Measurements from ENCODE around the gene SECISBP2L. TPM values are rescaled to one million over a fixed set of nuclear protein-coding genes. Genes with fewer than 3 reads are reported as not detected.

The SECISBP2L gene
- total RNA-seq, 1 experiment from 2014 or later = 24.7 TPM

DNA sequence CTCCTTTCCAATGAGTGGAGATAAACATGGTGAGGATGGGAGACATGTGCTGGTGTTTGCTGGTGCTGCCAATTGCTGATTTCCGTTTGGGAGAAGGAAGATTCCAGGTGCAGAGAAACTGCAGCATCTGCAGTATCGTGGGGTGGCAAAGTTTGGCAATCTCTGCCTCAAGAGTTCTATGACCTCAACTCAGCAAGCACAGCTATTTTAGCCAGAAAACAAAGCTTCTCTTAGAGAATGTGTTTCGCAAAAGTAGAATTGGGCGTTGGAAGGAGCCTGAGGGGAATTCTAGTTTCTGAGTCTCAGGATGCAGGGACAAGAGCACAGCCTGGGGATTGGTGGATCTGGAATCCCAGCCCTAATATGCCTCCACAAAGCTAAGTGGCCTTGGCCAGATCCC is 64.3 kb downstream of the SECISBP2L start:
- Histone ChIP-seq H3K23me2 (ENCODE audit: insufficient read length, low read depth, low read length, poor library complexity, severe bottlenecking) (no peaks in the 10 kb centered on the region), H2AFZ (ENCODE audit: low read length) (no peak overlapping the region), H2BK5ac (ENCODE audit: insufficient read length, low read length) (no peak overlapping the region), H4K91ac (ENCODE audit: insufficient read length, low read depth, low read length) (no peak overlapping the region), H3K4me1 (ENCODE audit: insufficient read depth, low read length) (no peaks in the 10 kb centered on the region), H4K5ac (ENCODE audit: insufficient read length, low read depth, low read length) (no peak overlapping the region), H3K14ac (ENCODE audit: insufficient read depth, low read length) (no peak overlapping the region), H3K79me2 (ENCODE audit: insufficient read depth, low read length) (no peaks in the 10 kb centered on the region), H3K27me3 (ENCODE audit: insufficient read depth, low read length) (no peaks in the 10 kb centered on the region), H3K23ac (ENCODE audit: insufficient read length, low read depth, low read length) (no peak overlapping the region), H3K18ac (ENCODE audit: insufficient read length, low read depth, low read length) (no peak overlapping the region), H2BK20ac (ENCODE audit: low read depth, low read length, poor library complexity, severe bottlenecking) (no peak overlapping the region), H3K4me2 (ENCODE audit: insufficient read depth, insufficient read length, low read length) (no peak overlapping the region), H4K8ac (replicated peaks; ENCODE audit: insufficient read length, low read depth, low read length) (no peak overlapping the region), H2BK120ac (ENCODE audit: low read depth, low read length, poor library complexity, severe bottlenecking) (no peak overlapping the region), H3T11ph (ENCODE audit: low read length) (no peak overlapping the region), H2BK15ac (ENCODE audit: low read depth, low read length) (no peak overlapping the region), H4K20me1 (ENCODE audit: control insufficient read depth, insufficient read depth, insufficient read length) (no peaks in the 10 kb centered on the region), H3K9ac (ENCODE audit: extremely low read depth, insufficient read length, low read length) (no peak overlapping the region), H3K9me3 (ENCODE audit: control insufficient read depth, low read depth, low read length) (no peaks in the 10 kb centered on the region), H3K27ac (ENCODE audit: insufficient read length, low read depth, low read length) (no peak overlapping the region), H3K79me1 (ENCODE audit: insufficient read depth, low read depth, low read length, poor library complexity, severe bottlenecking) (no peaks in the 10 kb centered on the region), H3K4ac (ENCODE audit: low read depth, low read length) (no peak overlapping the region), H3K56ac (ENCODE audit: insufficient read length, low read depth, low read length) (no peak overlapping the region), H2AK5ac (ENCODE audit: insufficient read length, low read length) (no peak overlapping the region), H2BK12ac (ENCODE audit: insufficient read length, low read depth, low read length) (no peak overlapping the region)
- Mint-ChIP-seq H3K27ac (no peak overlapping the region), H3K36me3 (ENCODE audit: insufficient read depth in 1 of 3, low read depth in 3 of 3) (no peaks in the 10 kb centered on the region), H3K4me1 (peaks cover 12 to 17% of the 10 kb centered on the region in 2 experiments), H3K9me3 (no peaks in the 10 kb centered on the region), H3K27me3 (ENCODE audit: low read depth) (peaks cover 7% of the 10 kb centered on the region; the same call in 1 of the 2 replicates), H3K4me3 (no peak overlapping the region; a peak in 1 of 5 replicates)
- no CpG with 5 or more reads among the region's 4 CpGs for WGBS (ENCODE audit: extremely low coverage, insufficient read length, low lambda C conversion rate)
- DNase-seq = no peak
- TF ChIP-seq, protein P1, sequence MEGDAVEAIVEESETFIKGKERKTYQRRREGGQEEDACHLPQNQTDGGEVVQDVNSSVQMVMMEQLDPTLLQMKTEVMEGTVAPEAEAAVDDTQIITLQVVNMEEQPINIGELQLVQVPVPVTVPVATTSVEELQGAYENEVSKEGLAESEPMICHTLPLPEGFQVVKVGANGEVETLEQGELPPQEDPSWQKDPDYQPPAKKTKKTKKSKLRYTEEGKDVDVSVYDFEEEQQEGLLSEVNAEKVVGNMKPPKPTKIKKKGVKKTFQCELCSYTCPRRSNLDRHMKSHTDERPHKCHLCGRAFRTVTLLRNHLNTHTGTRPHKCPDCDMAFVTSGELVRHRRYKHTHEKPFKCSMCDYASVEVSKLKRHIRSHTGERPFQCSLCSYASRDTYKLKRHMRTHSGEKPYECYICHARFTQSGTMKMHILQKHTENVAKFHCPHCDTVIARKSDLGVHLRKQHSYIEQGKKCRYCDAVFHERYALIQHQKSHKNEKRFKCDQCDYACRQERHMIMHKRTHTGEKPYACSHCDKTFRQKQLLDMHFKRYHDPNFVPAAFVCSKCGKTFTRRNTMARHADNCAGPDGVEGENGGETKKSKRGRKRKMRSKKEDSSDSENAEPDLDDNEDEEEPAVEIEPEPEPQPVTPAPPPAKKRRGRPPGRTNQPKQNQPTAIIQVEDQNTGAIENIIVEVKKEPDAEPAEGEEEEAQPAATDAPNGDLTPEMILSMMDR (conservative IDR thresholded peaks at IDR 0.05) = no peak

Measured in H9 (cell line).